Osteocyte (in vitro differentiated cells): Measurements from ENCODE around the gene AURKAIP1. TPM values are rescaled to one million over a fixed set of nuclear protein-coding genes. Genes with fewer than 3 reads are reported as not detected.

Source experiments
- DNase-seq: peaks from one replicate; pipeline ENCODE4 v3.0.0; 2021; ENCODE audit warnings: mixed read lengths; ENCODE audit not compliant: unreplicated experiment; ENCODE audit errors: extremely low spot score
- H3K27ac Mint-ChIP-seq: one replicate; pipeline ENCODE4 v1.8.0; 2021; ENCODE audit warnings: mild to moderate bottlenecking, mixed read lengths; ENCODE audit not compliant: unreplicated experiment
- H3K27me3 Mint-ChIP-seq: one replicate; pipeline ENCODE4 v1.8.0; 2021; ENCODE audit warnings: mixed read lengths; ENCODE audit not compliant: unreplicated experiment
- H3K36me3 Mint-ChIP-seq: one replicate; pipeline ENCODE4 v1.8.0; 2021; ENCODE audit warnings: mixed read lengths; ENCODE audit not compliant: unreplicated experiment
- H3K4me1 Mint-ChIP-seq: one replicate; pipeline ENCODE4 v1.8.0; 2021; ENCODE audit warnings: mixed read lengths; ENCODE audit not compliant: unreplicated experiment
- H3K4me3 Mint-ChIP-seq: one replicate; pipeline ENCODE4 v1.8.0; 2021; ENCODE audit warnings: mild to moderate bottlenecking, moderate library complexity, mixed read lengths; ENCODE audit not compliant: unreplicated experiment
- H3K9me3 Mint-ChIP-seq: one replicate; pipeline ENCODE4 v1.8.0; 2021; ENCODE audit warnings: mixed read lengths; ENCODE audit not compliant: unreplicated experiment
- CTCF ChIP-seq: fragments of 200-600 bp; sonication (generic); IDR thresholded peaks from 2 replicates; pipeline ENCODE4 v1.5.0; 2021; ENCODE audit warnings: antibody characterized with exemption, mild to moderate bottlenecking, moderate library complexity
- total RNA-seq: library from RNA; stranded (reverse); gene quantifications from 2 replicates; pipeline ENCODE4 v1.2.1, GENCODE V29; 2021

The AURKAIP1 gene
- total RNA-seq, 1 donor from 2014 or later = 116 TPM

- TF ChIP-seq CTCF = no peak
- peaks cover 4% of the 10 kb centered on the region for H3K36me3 Mint-ChIP-seq
- H3K27me3 Mint-ChIP-seq = no peaks in the 10 kb centered on the region
- H3K4me1 Mint-ChIP-seq = peaks cover 8% of the 10 kb centered on the region
- H3K27ac Mint-ChIP-seq = no peak overlapping the region
- H3K4me3 Mint-ChIP-seq = no peak overlapping the region
- no peaks in the 10 kb centered on the region for H3K9me3 Mint-ChIP-seq
- DNase-seq = no peak
Observed at GRCh38 chr1:1335792-1336248, 39.2 kb downstream of the AURKAIP1 start.

GRCh38 chr1:1335283-1335682, 39.7 kb downstream of the AURKAIP1 start:
- H3K36me3 Mint-ChIP-seq = peaks cover 2% of the 10 kb centered on the region
- no peaks in the 10 kb centered on the region for H3K9me3 Mint-ChIP-seq
- H3K4me1 Mint-ChIP-seq = peaks cover 13% of the 10 kb centered on the region
- no peak for TF ChIP-seq CTCF
- DNase-seq = no peak
- H3K4me3 Mint-ChIP-seq = no peak overlapping the region
- H3K27me3 Mint-ChIP-seq = no peaks in the 10 kb centered on the region
- no peak overlapping the region for H3K27ac Mint-ChIP-seq

GRCh38 chr1:1334835-1335234, 40.2 kb downstream of the AURKAIP1 start:
- Mint-ChIP-seq H3K27ac (no peak overlapping the region), H3K4me3 (no peak overlapping the region), H3K36me3 (peaks cover under 1% of the 10 kb centered on the region), H3K4me1 (peaks cover 16% of the 10 kb centered on the region), H3K27me3 (no peaks in the 10 kb centered on the region), H3K9me3 (no peaks in the 10 kb centered on the region)
- DNase-seq = no peak
- no peak for TF ChIP-seq CTCF

DNA sequence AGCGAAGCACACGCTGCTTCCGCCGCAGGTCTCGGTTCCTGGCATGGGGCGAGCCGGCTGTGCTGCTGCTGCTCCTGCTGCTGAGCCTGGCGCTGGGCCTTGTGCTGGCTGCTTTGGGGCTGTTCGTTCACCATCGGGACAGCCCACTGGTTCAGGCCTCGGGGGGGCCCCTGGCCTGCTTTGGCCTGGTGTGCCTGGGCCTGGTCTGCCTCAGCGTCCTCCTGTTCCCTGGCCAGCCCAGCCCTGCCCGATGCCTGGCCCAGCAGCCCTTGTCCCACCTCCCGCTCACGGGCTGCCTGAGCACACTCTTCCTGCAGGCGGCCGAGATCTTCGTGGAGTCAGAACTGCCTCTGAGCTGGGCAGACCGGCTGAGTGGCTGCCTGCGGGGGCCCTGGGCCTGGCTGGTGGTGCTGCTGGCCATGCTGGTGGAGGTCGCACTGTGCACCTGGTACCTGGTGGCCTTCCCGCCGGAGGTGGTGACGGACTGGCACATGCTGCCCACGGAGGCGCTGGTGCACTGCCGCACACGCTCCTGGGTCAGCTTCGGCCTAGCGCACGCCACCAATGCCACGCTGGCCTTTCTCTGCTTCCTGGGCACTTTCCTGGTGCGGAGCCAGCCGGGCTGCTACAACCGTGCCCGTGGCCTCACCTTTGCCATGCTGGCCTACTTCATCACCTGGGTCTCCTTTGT, 41.3 kb downstream of the AURKAIP1 start:
- no peaks in the 10 kb centered on the region for H3K27me3 Mint-ChIP-seq
- peaks cover 16% of the 10 kb centered on the region for H3K4me1 Mint-ChIP-seq
- no peak overlapping the region for H3K27ac Mint-ChIP-seq
- DNase-seq = no peak
- no peaks in the 10 kb centered on the region for H3K36me3 Mint-ChIP-seq
- no peak for TF ChIP-seq CTCF
- no peaks in the 10 kb centered on the region for H3K9me3 Mint-ChIP-seq
- no peak overlapping the region for H3K4me3 Mint-ChIP-seq

DNA sequence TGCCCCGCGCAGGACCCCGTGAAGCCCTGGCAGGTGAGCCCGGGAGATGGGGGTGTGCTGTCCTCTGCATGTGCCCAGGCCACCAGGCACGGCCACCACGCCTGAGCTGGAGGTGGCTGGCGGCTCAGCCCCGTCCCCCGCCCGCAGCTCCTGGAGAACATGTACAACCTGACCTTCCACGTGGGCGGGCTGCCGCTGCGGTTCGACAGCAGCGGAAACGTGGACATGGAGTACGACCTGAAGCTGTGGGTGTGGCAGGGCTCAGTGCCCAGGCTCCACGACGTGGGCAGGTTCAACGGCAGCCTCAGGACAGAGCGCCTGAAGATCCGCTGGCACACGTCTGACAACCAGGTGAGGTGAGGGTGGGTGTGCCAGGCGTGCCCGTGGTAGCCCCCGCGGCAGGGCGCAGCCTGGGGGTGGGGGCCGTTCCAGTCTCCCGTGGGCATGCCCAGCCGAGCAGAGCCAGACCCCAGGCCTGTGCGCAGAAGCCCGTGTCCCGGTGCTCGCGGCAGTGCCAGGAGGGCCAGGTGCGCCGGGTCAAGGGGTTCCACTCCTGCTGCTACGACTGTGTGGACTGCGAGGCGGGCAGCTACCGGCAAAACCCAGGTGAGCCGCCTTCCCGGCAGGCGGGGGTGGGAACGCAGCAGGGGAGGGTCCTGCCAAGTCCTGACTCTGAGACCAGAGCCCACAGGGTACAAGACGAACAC, 42.1 kb downstream of the AURKAIP1 start:
- TF ChIP-seq CTCF = no peak
- H3K4me3 Mint-ChIP-seq = no peak overlapping the region
- no peak for DNase-seq
- H3K9me3 Mint-ChIP-seq = no peaks in the 10 kb centered on the region
- H3K36me3 Mint-ChIP-seq = no peaks in the 10 kb centered on the region
- no peaks in the 10 kb centered on the region for H3K27me3 Mint-ChIP-seq
- H3K4me1 Mint-ChIP-seq = peaks cover 16% of the 10 kb centered on the region
- H3K27ac Mint-ChIP-seq = no peak overlapping the region
